Loucy (cell line): ENCODE results near the gene TMEM51.

Experiments
- H2AFZ ChIP-seq: fragments of 200-600 bp; sonication (generic); 2 replicates; pipeline ENCODE4 v1.6.0; 2016; ENCODE audit warnings: antibody characterized with exemption, mild to moderate bottlenecking, low read length, moderate library complexity
- H3F3A ChIP-seq: fragments of 200-600 bp; 2 replicates; pipeline ENCODE4 v1.6.0; 2016; ENCODE audit warnings: antibody characterized with exemption, low read depth, mild to moderate bottlenecking
- H3K27me3 ChIP-seq: fragments of 200-600 bp; sonication (generic); 2 replicates; pipeline ENCODE4 v1.6.1; 2014; ENCODE audit warnings: low read length, mild to moderate bottlenecking; ENCODE audit not compliant: insufficient read depth, poor library complexity, severe bottlenecking
- H3K36me3 ChIP-seq: fragments of 200-600 bp; sonication (generic); 2 replicates; pipeline ENCODE4 v1.6.1; 2016; ENCODE audit warnings: low read length; ENCODE audit not compliant: insufficient read depth
- H3K4me1 ChIP-seq: fragments of 200-600 bp; sonication (generic); 2 replicates; pipeline ENCODE4 v1.5.1; 2014; ENCODE audit warnings: low read length, mild to moderate bottlenecking; ENCODE audit not compliant: insufficient read depth, poor library complexity, severe bottlenecking
- H3K4me2 ChIP-seq: fragments of 200-600 bp; sonication (generic); 2 replicates; pipeline ENCODE4 v1.6.0; 2014; ENCODE audit warnings: antibody characterized with exemption, low read length, low read depth, mild to moderate bottlenecking; ENCODE audit not compliant: poor library complexity, severe bottlenecking
- H3K4me3 ChIP-seq: fragments of 200-600 bp; sonication (generic); 2 replicates; pipeline ENCODE4 v1.5.1; 2014; ENCODE audit warnings: low read length, mild to moderate bottlenecking, mixed read lengths; ENCODE audit not compliant: poor library complexity, severe bottlenecking
- H3K79me2 ChIP-seq: fragments of 200-600 bp; sonication (generic); 2 replicates; pipeline ENCODE4 v1.6.1; 2014; ENCODE audit warnings: low read length; ENCODE audit not compliant: insufficient read depth
- H3K9ac ChIP-seq: fragments of 200-600 bp; sonication (generic); 2 replicates; pipeline ENCODE4 v1.6.0; 2014; ENCODE audit warnings: mild to moderate bottlenecking, low read depth, low read length, moderate library complexity; ENCODE audit not compliant: poor library complexity, severe bottlenecking
- H3K9me2 ChIP-seq: fragments of 200-600 bp; sonication (generic); replicated peaks from 2 replicates; pipeline ENCODE4 v1.6.1; 2016; ENCODE audit warnings: low read depth, low read length, mixed read lengths
- H3K9me3 ChIP-seq: fragments of 200-600 bp; sonication (generic); 2 replicates; pipeline ENCODE4 v1.6.1; 2014; ENCODE audit warnings: mild to moderate bottlenecking, antibody characterized with exemption, low read length, low read depth; ENCODE audit not compliant: insufficient read depth
- H4K20me1 ChIP-seq: fragments of 200-600 bp; sonication (generic); 2 replicates; pipeline ENCODE4 v1.6.0; 2014; ENCODE audit warnings: antibody characterized with exemption, low read length, mild to moderate bottlenecking; ENCODE audit not compliant: insufficient read depth, poor library complexity, severe bottlenecking
- CTCF ChIP-seq: fragments of 200-600 bp; sonication (generic); conservative IDR thresholded peaks from 2 replicates; pipeline ENCODE4 v1.5.1; 2014; ENCODE audit warnings: mild to moderate bottlenecking, antibody characterized with exemption, low read length
- EZH2phosphoT487 ChIP-seq: fragments of 200-600 bp; IDR thresholded peaks from 2 replicates; pipeline ENCODE4 v1.6.1; 2018; ENCODE audit warnings: antibody characterized with exemption, mild to moderate bottlenecking, moderate library complexity, borderline replicate concordance

The TMEM51 gene

GRCh38 chr1:15191267-15191666, 37.7 kb downstream of the TMEM51 start:
- H3K27me3 ChIP-seq = no peaks in the 10 kb centered on the region
- no peaks in the 10 kb centered on the region for H3F3A ChIP-seq
- H3K4me1 ChIP-seq = no peaks in the 10 kb centered on the region
- no peak for TF ChIP-seq EZH2phosphoT487
- TF ChIP-seq CTCF = no peak
- H2AFZ ChIP-seq = no peak overlapping the region
- no peaks in the 10 kb centered on the region for H3K36me3 ChIP-seq
- H3K4me2 ChIP-seq = no peak overlapping the region
- no peak overlapping the region for H3K4me3 ChIP-seq
- no peaks in the 10 kb centered on the region for H4K20me1 ChIP-seq
- H3K9me3 ChIP-seq = no peaks in the 10 kb centered on the region
- no peak overlapping the region for H3K9ac ChIP-seq
- no peaks in the 10 kb centered on the region for H3K9me2 ChIP-seq
- no peaks in the 10 kb centered on the region for H3K79me2 ChIP-seq

- H3F3A ChIP-seq = no peaks in the 10 kb centered on the region
- H3K4me3 ChIP-seq = no peak overlapping the region
- no peak overlapping the region for H3K9ac ChIP-seq
- no peak overlapping the region for H3K4me2 ChIP-seq
- no peaks in the 10 kb centered on the region for H4K20me1 ChIP-seq
- H3K79me2 ChIP-seq = no peaks in the 10 kb centered on the region
- H3K4me1 ChIP-seq = no peaks in the 10 kb centered on the region
- no peaks in the 10 kb centered on the region for H3K27me3 ChIP-seq
- H3K9me2 ChIP-seq = no peaks in the 10 kb centered on the region
- TF ChIP-seq CTCF = no peak
- no peak for TF ChIP-seq EZH2phosphoT487
- H3K9me3 ChIP-seq = no peaks in the 10 kb centered on the region
- H3K36me3 ChIP-seq = no peaks in the 10 kb centered on the region
- no peak overlapping the region for H2AFZ ChIP-seq
Measured at GRCh38 chr1:15191770-15192169, 38.2 kb downstream of the TMEM51 start.

GRCh38 chr1:15192916-15193550, 39.5 kb downstream of the TMEM51 start:
- no peaks in the 10 kb centered on the region for H3K4me1 ChIP-seq
- H3K9me2 ChIP-seq = no peaks in the 10 kb centered on the region
- no peaks in the 10 kb centered on the region for H3K27me3 ChIP-seq
- H3K4me2 ChIP-seq = no peak overlapping the region
- no peak overlapping the region for H3K4me3 ChIP-seq
- no peaks in the 10 kb centered on the region for H3K79me2 ChIP-seq
- no peaks in the 10 kb centered on the region for H4K20me1 ChIP-seq
- no peak overlapping the region for H3K9ac ChIP-seq
- no peak overlapping the region for H2AFZ ChIP-seq
- H3K36me3 ChIP-seq = no peaks in the 10 kb centered on the region
- TF ChIP-seq EZH2phosphoT487 (no peak), CTCF (no peak)
- no peaks in the 10 kb centered on the region for H3K9me3 ChIP-seq
- no peaks in the 10 kb centered on the region for H3F3A ChIP-seq
